GM19238 (cell line): ENCODE results near the gene A2ML1.
"Not testable (repeated sequence)": the region's sequence is repeated elsewhere in the genome, so short reads cannot be mapped to it uniquely, and the experiment has no call there.

Experiments used
- DNase-seq: peaks from one replicate; pipeline ENCODE4 v3.0.0; 2011; ENCODE audit warnings: low spot score; ENCODE audit not compliant: insufficient read length

A2ML1 gene

GRCh38 chr12:8905546-8905945, 83.1 kb downstream of the A2ML1 start:
- no peak for DNase-seq

GRCh38 chr12:8906266-8907180, 84.1 kb downstream of the A2ML1 start:
- no peak for DNase-seq

- DNase-seq, result no peak
Measured at GRCh38 chr12:8907513-8907912, 85.1 kb downstream of the A2ML1 start.

GRCh38 chr12:8909752-8910151, 87.3 kb downstream of the A2ML1 start:
- DNase-seq, result no peak

GRCh38 chr12:8911606-8912268, 89.3 kb downstream of the A2ML1 start:
- DNase-seq, result no peak

GRCh38 chr12:8912914-8913313, 90.5 kb downstream of the A2ML1 start:
- DNase-seq, result no peak

GRCh38 chr12:8913702-8914032, 91.2 kb downstream of the A2ML1 start:
- no peak for DNase-seq

GRCh38 chr12:8914033-8914715, 91.8 kb downstream of the A2ML1 start, which contains the start of gene PHC1:
TSS of gene PHC1 (plus strand) at chr12:8914509. CDS start at chr12:8917678, 3,169 bp downstream.
- DNase-seq, result peak; percentile 64

GRCh38 chr12:8914716-8915526, 92.5 kb downstream of the A2ML1 start:
- DNase-seq, result peak; percentile 77

- no peak for DNase-seq
Measured at GRCh38 chr12:8916154-8916553, 93.7 kb downstream of the A2ML1 start.

GRCh38 chr12:8917031-8917430, 94.6 kb downstream of the A2ML1 start:
- no peak for DNase-seq

- DNase-seq, result no peak
Measured at GRCh38 chr12:8917751-8918150, 95.3 kb downstream of the A2ML1 start.

- DNase-seq, result not testable (repeated sequence)
Measured at GRCh38 chr12:8919643-8920042, 97.2 kb downstream of the A2ML1 start.

- no peak for DNase-seq
Measured at GRCh38 chr12:8922544-8922943, 100.1 kb downstream of the A2ML1 start.
